OCI-LY1 (cell line): ENCODE results near the gene PDCD2.

ENCODE experiments used
- H2AFZ ChIP-seq: fragments of 200-600 bp; sonication (generic), shearing (Covaris generic); 2 replicates; pipeline ENCODE4 v1.6.0; 2014; ENCODE audit warnings: antibody characterized with exemption, mild to moderate bottlenecking, low read length
- H3F3A ChIP-seq: fragments of 200-600 bp; sonication (generic), shearing (Covaris generic); 2 replicates; pipeline ENCODE4 v1.6.0; 2014; ENCODE audit warnings: mild to moderate bottlenecking, antibody characterized with exemption, low read length, moderate library complexity; ENCODE audit not compliant: insufficient read depth
- H3K27ac ChIP-seq: fragments of 200-600 bp; sonication (generic); 2 replicates; pipeline ENCODE4 v1.5.1; 2014; ENCODE audit warnings: low read length, mixed run types, mild to moderate bottlenecking, low read depth; ENCODE audit not compliant: poor library complexity, severe bottlenecking
- H3K27me3 ChIP-seq: fragments of 200-600 bp; sonication (generic); 2 replicates; pipeline ENCODE4 v1.6.0; 2014; ENCODE audit warnings: antibody characterized with exemption, mild to moderate bottlenecking, low read length, moderate library complexity; ENCODE audit not compliant: insufficient read depth
- H3K36me3 ChIP-seq: fragments of 200-600 bp; sonication (generic); 2 replicates; pipeline ENCODE4 v1.6.1; 2014; ENCODE audit warnings: mild to moderate bottlenecking, antibody characterized with exemption, low read length, moderate library complexity, mixed read lengths; ENCODE audit not compliant: insufficient read depth
- H3K4me1 ChIP-seq: fragments of 200-600 bp; sonication (generic); 2 replicates; pipeline ENCODE4 v1.5.1; 2014; ENCODE audit warnings: mild to moderate bottlenecking, low read length, moderate library complexity; ENCODE audit not compliant: insufficient read depth, severe bottlenecking
- H3K4me2 ChIP-seq: fragments of 200-600 bp; sonication (generic), shearing (Covaris generic); 2 replicates; pipeline ENCODE4 v1.6.1; 2014; ENCODE audit warnings: low read length
- H3K4me3 ChIP-seq: fragments of 200-600 bp; sonication (generic); 2 replicates; pipeline ENCODE4 v1.5.1; 2014; ENCODE audit warnings: low read length, low read depth, mild to moderate bottlenecking, mixed read lengths; ENCODE audit not compliant: poor library complexity, severe bottlenecking
- H3K79me2 ChIP-seq: fragments of 200-600 bp; shearing (Covaris generic); 2 replicates; pipeline ENCODE4 v1.6.1; 2016; ENCODE audit warnings: mixed run types, low read length, mixed read lengths; ENCODE audit not compliant: insufficient read depth
- H3K9ac ChIP-seq: fragments of 200-600 bp; sonication (generic), shearing (Covaris generic); 2 replicates; pipeline ENCODE4 v1.6.1; 2014; ENCODE audit warnings: mild to moderate bottlenecking, low read length, mixed read lengths
- H3K9me2 ChIP-seq: fragments of 200-600 bp; sonication (generic), shearing (Covaris generic); 2 replicates; pipeline ENCODE4 v1.6.1; 2014; ENCODE audit warnings: low read depth, mild to moderate bottlenecking, low read length, mixed read lengths
- H3K9me3 ChIP-seq: fragments of 200-600 bp; shearing (Covaris generic); 2 replicates; pipeline ENCODE4 v1.6.1; 2014; ENCODE audit warnings: low read length, mixed read lengths
- H4K20me1 ChIP-seq: fragments of 200-600 bp; sonication (generic), shearing (Covaris generic); 2 replicates; pipeline ENCODE4 v1.6.0; 2016; ENCODE audit warnings: mild to moderate bottlenecking, low read length; ENCODE audit not compliant: insufficient read depth
- EZH2 ChIP-seq: fragments of 200-600 bp; sonication (generic), shearing (Covaris generic); IDR thresholded peaks from 2 replicates; pipeline ENCODE4 v1.8.0; 2017; ENCODE audit warnings: borderline replicate concordance, mixed run types, mild to moderate bottlenecking, antibody characterized with exemption, low read length, moderate library complexity, mixed read lengths
- TF ChIP-seq, protein P1 (sequence below): fragments of 200-600 bp; sonication (generic), shearing (Covaris generic); IDR thresholded peaks from 2 replicates; pipeline ENCODE4 v1.5.1; 2017; ENCODE audit warnings: mild to moderate bottlenecking, antibody characterized with exemption, low read length, moderate library complexity, mixed read lengths

PDCD2 gene

DNA sequence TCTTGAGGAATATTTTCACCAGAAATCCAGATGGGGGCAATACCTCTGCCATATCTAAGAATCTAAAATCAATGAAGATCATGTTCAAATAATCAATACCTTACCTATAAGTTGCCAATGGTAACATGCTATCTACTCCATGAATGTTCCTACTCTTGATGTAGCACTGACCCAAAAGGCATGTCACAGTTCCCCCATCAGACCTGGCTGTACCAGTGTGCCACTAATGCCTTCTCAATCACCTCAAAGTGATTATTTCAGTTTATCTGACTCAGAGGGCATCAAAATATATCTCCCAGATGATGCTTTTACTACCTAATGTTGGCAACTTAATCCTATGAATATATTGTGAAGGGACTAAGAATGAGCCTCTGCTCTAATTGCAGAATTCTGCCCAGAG is 5.5 kb downstream of the PDCD2 start:
- no peaks in the 10 kb centered on the region for H3F3A ChIP-seq
- H3K36me3 ChIP-seq, result peaks cover 78% of the 10 kb centered on the region
- peaks cover 11% of the 10 kb centered on the region for H3K4me1 ChIP-seq
- H4K20me1 ChIP-seq, result no peaks in the 10 kb centered on the region
- no peak overlapping the region for H3K4me3 ChIP-seq
- H3K9ac ChIP-seq, result no peak overlapping the region
- H3K9me3 ChIP-seq, result no peaks in the 10 kb centered on the region
- H3K27me3 ChIP-seq, result no peaks in the 10 kb centered on the region
- H3K27ac ChIP-seq, result no peak overlapping the region
- no peaks in the 10 kb centered on the region for H3K9me2 ChIP-seq
- no peak overlapping the region for H3K4me2 ChIP-seq
- peaks cover 9% of the 10 kb centered on the region for H3K79me2 ChIP-seq
- TF ChIP-seq EZH2, result no peak
- TF ChIP-seq, protein P1, sequence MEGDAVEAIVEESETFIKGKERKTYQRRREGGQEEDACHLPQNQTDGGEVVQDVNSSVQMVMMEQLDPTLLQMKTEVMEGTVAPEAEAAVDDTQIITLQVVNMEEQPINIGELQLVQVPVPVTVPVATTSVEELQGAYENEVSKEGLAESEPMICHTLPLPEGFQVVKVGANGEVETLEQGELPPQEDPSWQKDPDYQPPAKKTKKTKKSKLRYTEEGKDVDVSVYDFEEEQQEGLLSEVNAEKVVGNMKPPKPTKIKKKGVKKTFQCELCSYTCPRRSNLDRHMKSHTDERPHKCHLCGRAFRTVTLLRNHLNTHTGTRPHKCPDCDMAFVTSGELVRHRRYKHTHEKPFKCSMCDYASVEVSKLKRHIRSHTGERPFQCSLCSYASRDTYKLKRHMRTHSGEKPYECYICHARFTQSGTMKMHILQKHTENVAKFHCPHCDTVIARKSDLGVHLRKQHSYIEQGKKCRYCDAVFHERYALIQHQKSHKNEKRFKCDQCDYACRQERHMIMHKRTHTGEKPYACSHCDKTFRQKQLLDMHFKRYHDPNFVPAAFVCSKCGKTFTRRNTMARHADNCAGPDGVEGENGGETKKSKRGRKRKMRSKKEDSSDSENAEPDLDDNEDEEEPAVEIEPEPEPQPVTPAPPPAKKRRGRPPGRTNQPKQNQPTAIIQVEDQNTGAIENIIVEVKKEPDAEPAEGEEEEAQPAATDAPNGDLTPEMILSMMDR, result no peak
- no peak overlapping the region for H2AFZ ChIP-seq

DNA sequence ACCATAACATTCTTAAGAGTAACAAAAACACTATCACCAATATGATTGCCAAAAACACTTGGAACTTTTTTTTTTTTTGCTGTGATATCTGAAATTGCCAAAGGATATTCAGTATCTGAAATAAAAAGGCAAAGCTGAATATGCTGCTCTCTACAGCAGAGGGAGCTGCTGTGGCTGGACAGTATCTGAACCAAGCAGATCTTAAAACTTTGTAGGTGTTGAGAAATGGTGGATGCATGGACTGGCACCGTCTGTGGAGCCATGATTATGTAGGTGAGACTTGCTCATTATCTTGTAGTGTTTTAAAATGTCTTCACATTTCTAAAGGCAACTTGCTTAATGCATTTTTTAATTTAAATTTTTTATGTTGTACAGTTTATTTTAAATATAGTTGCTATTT is 9.2 kb downstream of the PDCD2 start:
- Histone ChIP-seq H3K4me3 (no peak overlapping the region), H4K20me1 (no peaks in the 10 kb centered on the region), H3K4me1 (no peaks in the 10 kb centered on the region), H3K4me2 (no peak overlapping the region), H3K27ac (no peak overlapping the region), H3K9ac (no peak overlapping the region), H3K79me2 (no peaks in the 10 kb centered on the region), H3K36me3 (peaks cover 85% of the 10 kb centered on the region), H3K9me3 (no peaks in the 10 kb centered on the region), H3K9me2 (no peaks in the 10 kb centered on the region), H3K27me3 (no peaks in the 10 kb centered on the region), H3F3A (no peaks in the 10 kb centered on the region), H2AFZ (no peak overlapping the region)
- no peak for TF ChIP-seq EZH2
- TF ChIP-seq, protein P1, result peak; percentile 39; the same call in 1 of the 2 replicates

DNA sequence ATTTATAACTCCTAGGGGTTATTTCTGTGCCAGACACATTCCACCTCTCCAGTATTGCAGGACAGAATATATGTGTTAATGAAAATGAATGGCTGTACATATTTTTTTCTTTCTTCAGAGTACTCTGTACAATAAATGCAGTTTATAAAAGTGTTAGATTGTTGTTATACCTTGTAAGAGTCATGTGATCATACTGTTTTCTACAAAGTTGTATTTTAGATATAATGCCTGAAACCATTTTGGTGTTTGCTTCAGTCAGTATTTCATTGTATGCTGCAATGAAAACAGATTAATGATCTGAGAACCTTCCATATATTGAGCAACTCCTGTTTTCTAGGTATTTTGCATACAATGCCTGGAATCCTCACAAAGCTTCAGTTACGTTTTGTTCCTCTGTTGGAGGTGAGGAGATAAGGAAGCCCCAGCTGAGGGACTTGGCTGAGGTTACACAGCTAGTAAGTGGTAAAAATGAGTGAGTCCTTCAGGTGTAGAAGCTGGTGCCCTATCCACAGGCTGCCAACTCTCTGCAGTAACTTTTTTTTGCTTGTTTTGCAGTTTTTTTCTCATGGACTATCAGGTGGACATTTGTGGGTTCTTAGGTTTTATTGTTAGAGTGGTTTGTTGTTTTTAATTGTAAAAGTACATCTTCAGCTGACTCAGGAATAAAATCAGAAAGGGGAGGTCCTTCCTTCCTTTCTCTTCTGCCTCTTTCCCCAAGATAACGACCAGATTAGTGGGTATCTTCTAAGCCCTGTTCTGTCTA is 11.6 kb downstream of the PDCD2 start:
- TF ChIP-seq, protein P1, result no peak
- no peak for TF ChIP-seq EZH2
- H3K4me2 ChIP-seq, result no peak overlapping the region
- no peak overlapping the region for H2AFZ ChIP-seq
- no peaks in the 10 kb centered on the region for H3K79me2 ChIP-seq
- H3K9me3 ChIP-seq, result no peaks in the 10 kb centered on the region
- no peaks in the 10 kb centered on the region for H3K4me1 ChIP-seq
- H3K27me3 ChIP-seq, result no peaks in the 10 kb centered on the region
- no peaks in the 10 kb centered on the region for H4K20me1 ChIP-seq
- peaks cover 81% of the 10 kb centered on the region for H3K36me3 ChIP-seq
- no peak overlapping the region for H3K9ac ChIP-seq
- no peak overlapping the region for H3K27ac ChIP-seq
- no peaks in the 10 kb centered on the region; the same call in 1 of the 2 replicates for H3F3A ChIP-seq
- H3K4me3 ChIP-seq, result no peak overlapping the region
- no peaks in the 10 kb centered on the region for H3K9me2 ChIP-seq
